ENCODE measurements around the gene DLG2.

The DLG2 gene

GRCh38 chr11:83533166-83533565 is 2094.0 kb downstream of the DLG2 start:
- DNase-seq: no peak
- H3K27me3 Mint-ChIP-seq (ENCODE audit: low read depth, poor library complexity): peaks cover 2% of the 10 kb centered on the region
- H3K9me3 Mint-ChIP-seq: no peaks in the 10 kb centered on the region
- H3K4me1 Mint-ChIP-seq: no peaks in the 10 kb centered on the region
- no peaks in the 10 kb centered on the region for H3K36me3 Mint-ChIP-seq (ENCODE audit: low read depth)
- no peak overlapping the region for H3K4me3 Mint-ChIP-seq
- TF ChIP-seq, protein P1, sequence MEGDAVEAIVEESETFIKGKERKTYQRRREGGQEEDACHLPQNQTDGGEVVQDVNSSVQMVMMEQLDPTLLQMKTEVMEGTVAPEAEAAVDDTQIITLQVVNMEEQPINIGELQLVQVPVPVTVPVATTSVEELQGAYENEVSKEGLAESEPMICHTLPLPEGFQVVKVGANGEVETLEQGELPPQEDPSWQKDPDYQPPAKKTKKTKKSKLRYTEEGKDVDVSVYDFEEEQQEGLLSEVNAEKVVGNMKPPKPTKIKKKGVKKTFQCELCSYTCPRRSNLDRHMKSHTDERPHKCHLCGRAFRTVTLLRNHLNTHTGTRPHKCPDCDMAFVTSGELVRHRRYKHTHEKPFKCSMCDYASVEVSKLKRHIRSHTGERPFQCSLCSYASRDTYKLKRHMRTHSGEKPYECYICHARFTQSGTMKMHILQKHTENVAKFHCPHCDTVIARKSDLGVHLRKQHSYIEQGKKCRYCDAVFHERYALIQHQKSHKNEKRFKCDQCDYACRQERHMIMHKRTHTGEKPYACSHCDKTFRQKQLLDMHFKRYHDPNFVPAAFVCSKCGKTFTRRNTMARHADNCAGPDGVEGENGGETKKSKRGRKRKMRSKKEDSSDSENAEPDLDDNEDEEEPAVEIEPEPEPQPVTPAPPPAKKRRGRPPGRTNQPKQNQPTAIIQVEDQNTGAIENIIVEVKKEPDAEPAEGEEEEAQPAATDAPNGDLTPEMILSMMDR (IDR thresholded peaks at IDR 0.05): no peak
- H3K27ac Mint-ChIP-seq: peak overlapping the region; percentile 24

DNA sequence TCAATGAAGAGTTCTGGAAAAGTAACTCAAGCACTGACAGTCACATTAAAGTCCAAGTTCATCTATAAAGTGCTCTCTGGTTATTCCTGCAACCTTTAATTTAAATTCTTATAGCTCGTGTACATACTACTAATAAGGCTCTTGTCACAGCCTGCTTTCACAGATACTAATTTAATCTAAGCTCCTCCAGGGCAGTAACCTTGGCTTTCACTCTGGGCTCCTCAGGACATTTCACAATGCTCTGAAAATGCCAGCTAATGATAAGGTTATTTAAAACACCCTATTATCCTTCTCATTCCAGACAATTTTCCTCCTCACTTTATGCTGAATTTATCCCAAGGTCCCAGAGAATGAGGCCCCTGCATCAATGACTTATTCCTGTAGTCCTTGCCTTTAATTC is 2098.3 kb downstream of the DLG2 start:
- Mint-ChIP-seq H3K4me1 (no peaks in the 10 kb centered on the region), H3K4me3 (no peak overlapping the region), H3K36me3 (ENCODE audit: low read depth) (no peaks in the 10 kb centered on the region), H3K27me3 (ENCODE audit: low read depth, poor library complexity) (peaks cover 9% of the 10 kb centered on the region), H3K27ac (no peak overlapping the region), H3K9me3 (no peaks in the 10 kb centered on the region)
- TF ChIP-seq, protein P1 (IDR thresholded peaks at IDR 0.05): no peak
- no peak for DNase-seq

GRCh38 chr11:83528225-83528624 is 2098.9 kb downstream of the DLG2 start:
- DNase-seq: no peak
- Mint-ChIP-seq H3K4me1 (no peaks in the 10 kb centered on the region), H3K36me3 (ENCODE audit: low read depth) (no peaks in the 10 kb centered on the region), H3K27me3 (ENCODE audit: low read depth, poor library complexity) (peaks cover 9% of the 10 kb centered on the region), H3K27ac (no peak overlapping the region), H3K4me3 (no peak overlapping the region), H3K9me3 (no peaks in the 10 kb centered on the region)
- TF ChIP-seq, protein P1 (IDR thresholded peaks at IDR 0.05): no peak

DNA sequence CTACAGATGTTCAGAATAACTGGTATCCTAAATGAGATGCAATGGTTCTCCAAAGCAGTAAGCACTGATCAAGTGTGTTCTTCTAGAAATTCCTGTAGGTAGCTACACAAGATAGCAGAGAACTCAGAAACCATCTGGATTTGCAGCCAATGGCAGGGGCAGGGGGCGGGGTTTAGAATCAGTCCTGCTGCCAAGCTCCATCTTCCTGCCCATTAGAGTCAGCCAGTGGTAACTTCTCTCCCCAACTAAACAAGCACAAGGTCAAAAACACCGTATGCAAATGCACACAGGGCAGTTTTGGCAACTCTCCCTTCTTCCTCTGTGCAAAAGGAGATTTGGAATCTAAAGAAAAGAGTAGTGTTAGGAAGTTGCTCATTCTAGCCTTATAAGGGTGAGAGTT is 2103.5 kb downstream of the DLG2 start:
- no peaks in the 10 kb centered on the region for H3K36me3 Mint-ChIP-seq (ENCODE audit: low read depth)
- DNase-seq: no peak
- H3K9me3 Mint-ChIP-seq: peaks cover 3% of the 10 kb centered on the region
- H3K4me1 Mint-ChIP-seq: no peaks in the 10 kb centered on the region
- H3K27me3 Mint-ChIP-seq (ENCODE audit: low read depth, poor library complexity): peaks cover 7% of the 10 kb centered on the region
- TF ChIP-seq, protein P1 (IDR thresholded peaks at IDR 0.05): no peak
- no peak overlapping the region for H3K4me3 Mint-ChIP-seq
- no peak overlapping the region for H3K27ac Mint-ChIP-seq

- Mint-ChIP-seq H3K9me3 (peaks cover 9% of the 10 kb centered on the region), H3K4me3 (no peak overlapping the region), H3K36me3 (ENCODE audit: low read depth) (no peaks in the 10 kb centered on the region), H3K27me3 (ENCODE audit: low read depth, poor library complexity) (peaks cover 7% of the 10 kb centered on the region), H3K4me1 (no peaks in the 10 kb centered on the region), H3K27ac (no peak overlapping the region)
- no peak for DNase-seq
- TF ChIP-seq, protein P1 (IDR thresholded peaks at IDR 0.05): no peak
Observed at GRCh38 chr11:83522911-83523310, 2104.2 kb downstream of the DLG2 start.

GRCh38 chr11:83521647-83522596 is 2105.2 kb downstream of the DLG2 start:
- peaks cover 4% of the 10 kb centered on the region for H3K27me3 Mint-ChIP-seq (ENCODE audit: low read depth, poor library complexity)
- peak overlapping the region; percentile 47 for H3K27ac Mint-ChIP-seq
- H3K4me3 Mint-ChIP-seq: no peak overlapping the region
- H3K4me1 Mint-ChIP-seq: no peaks in the 10 kb centered on the region
- H3K36me3 Mint-ChIP-seq (ENCODE audit: low read depth): no peaks in the 10 kb centered on the region
- H3K9me3 Mint-ChIP-seq: peaks cover 17% of the 10 kb centered on the region
- no peak for DNase-seq
- TF ChIP-seq, protein P1 (IDR thresholded peaks at IDR 0.05): peak; percentile 4

Data from nephron progenitor cell (in vitro differentiated cells).